CD14-positive monocyte (primary cell): ENCODE data around the gene ZDHHC7. TPM values are rescaled to one million over a fixed set of nuclear protein-coding genes. Genes with fewer than 3 reads are reported as not detected.

Experiments
- DNase-seq, 3 donors: peaks; one replicate each; pipeline ENCODE4 v3.0.0-alpha.2; 2011 to 2022
- H2AFZ ChIP-seq: 2 replicates; pipeline ENCODE4 v1.6.0; 2012; ENCODE audit warnings: mild to moderate bottlenecking, low read depth, low read length, inconsistent platforms; ENCODE audit not compliant: insufficient read depth, poor library complexity, severe bottlenecking
- H3K27ac ChIP-seq, 2 donors: 1 replicate in 1 of 2; 2 replicates in 1 of 2; pipeline ENCODE4 v1.5.1; 2012 to 2013; ENCODE audit warnings: low read length in 2 of 2, control low read depth in 1 of 2, inconsistent platforms in 1 of 2, low read depth in 1 of 2, mild to moderate bottlenecking in 1 of 2
- H3K27me3 ChIP-seq, 2 donors: one replicate each; pipeline versions ENCODE4 v1.6.0 to v1.6.1; 2011 to 2013; ENCODE audit warnings: low read length in 2 of 2; ENCODE audit not compliant: control insufficient read depth in 2 of 2, insufficient read depth in 2 of 2
- H3K36me3 ChIP-seq, 2 donors: replicated peaks in 1 of 2; 1 replicate in 1 of 2; 2 replicates in 1 of 2; pipeline versions ENCODE4 v1.5.1 to v1.6.1; 2012 to 2013; ENCODE audit warnings: low read length in 2 of 2, control low read depth in 1 of 2, inconsistent platforms in 1 of 2, mild to moderate bottlenecking in 1 of 2; ENCODE audit not compliant: insufficient read depth in 2 of 2, control insufficient read depth in 1 of 2
- H3K4me1 ChIP-seq, 2 donors: 1 replicate in 1 of 2; 2 replicates in 1 of 2; pipeline versions ENCODE4 v1.5.1 to v1.6.1; 2012 to 2013; ENCODE audit warnings: low read length in 2 of 2, control low read depth in 1 of 2, inconsistent platforms in 1 of 2, mild to moderate bottlenecking in 1 of 2, moderate library complexity in 1 of 2; ENCODE audit not compliant: insufficient read depth in 2 of 2, control insufficient read depth in 1 of 2
- H3K4me2 ChIP-seq: replicated peaks from 2 replicates; pipeline ENCODE3; 2012; ENCODE audit warnings: low read length, moderate library complexity, mild to moderate bottlenecking; ENCODE audit not compliant: poor library complexity, severe bottlenecking; ENCODE audit errors: extremely low read depth
- H3K4me3 ChIP-seq, 3 experiments: fragments of 200-600 bp in 1 of 3; sonication (generic) in 1 of 3; replicated peaks in 1 of 3; 1 replicate in 2 of 3; 2 replicates in 1 of 3; pipeline ENCODE4 v1.5.1; 2011 to 2013; ENCODE audit warnings: low read length in 3 of 3, mild to moderate bottlenecking in 3 of 3, control low read depth in 2 of 3, low read depth in 2 of 3, inconsistent platforms in 1 of 3, moderate library complexity in 1 of 3
- H3K79me2 ChIP-seq: 2 replicates; pipeline ENCODE4 v1.6.0; 2012; ENCODE audit warnings: mild to moderate bottlenecking, control low read depth, inconsistent platforms, low read length, moderate library complexity; ENCODE audit not compliant: insufficient read depth
- H3K9ac ChIP-seq: 2 replicates; pipeline ENCODE4 v1.6.0; 2017; ENCODE audit warnings: low read length, mild to moderate bottlenecking; ENCODE audit not compliant: insufficient read depth, poor library complexity, severe bottlenecking
- H3K9me3 ChIP-seq, 2 donors: replicated peaks in 1 of 2; 1 replicate in 1 of 2; 2 replicates in 1 of 2; pipeline versions ENCODE4 v1.5.1 to v1.6.1; 2012 to 2013; ENCODE audit warnings: low read length in 2 of 2, control low read depth in 1 of 2; ENCODE audit not compliant: control insufficient read depth in 1 of 2, insufficient read depth in 1 of 2
- H4K20me1 ChIP-seq: 2 replicates; pipeline ENCODE4 v1.6.0; 2012; ENCODE audit warnings: mild to moderate bottlenecking, low read length, control low read depth, moderate library complexity; ENCODE audit not compliant: insufficient read depth
- H3K27ac Mint-ChIP-seq, 7 donors: one replicate each; pipeline ENCODE4 v1.8.0; 2020; ENCODE audit warnings: mild to moderate bottlenecking in 7 of 7, mixed read lengths in 7 of 7, moderate library complexity in 6 of 7, inconsistent platforms in 2 of 7
- H3K27me3 Mint-ChIP-seq, 3 donors: one replicate each; pipeline ENCODE4 v1.8.0; 2021 to 2022; ENCODE audit warnings: low read depth in 3 of 3, mild to moderate bottlenecking in 3 of 3, mixed read lengths in 3 of 3, moderate library complexity in 3 of 3, inconsistent platforms in 1 of 3
- H3K36me3 Mint-ChIP-seq, 2 donors: one replicate each; pipeline ENCODE4 v1.8.0; 2020; ENCODE audit warnings: mixed read lengths in 2 of 2, inconsistent platforms in 1 of 2, mild to moderate bottlenecking in 1 of 2
- H3K4me1 Mint-ChIP-seq: one replicate; pipeline ENCODE4 v1.8.0; 2020; ENCODE audit warnings: mild to moderate bottlenecking, mixed read lengths
- H3K4me3 Mint-ChIP-seq, 2 donors: one replicate each; pipeline ENCODE4 v1.8.0; 2020; ENCODE audit warnings: mild to moderate bottlenecking in 2 of 2, mixed read lengths in 2 of 2, moderate library complexity in 1 of 2
- H3K9me3 Mint-ChIP-seq, 7 donors: one replicate each; pipeline ENCODE4 v1.8.0; 2020 to 2022; ENCODE audit warnings: mixed read lengths in 7 of 7, mild to moderate bottlenecking in 6 of 7, moderate library complexity in 6 of 7, inconsistent platforms in 2 of 7
- CTCF ChIP-seq: fragments of 200-600 bp; IDR thresholded peaks from one replicate; pipeline ENCODE4 v1.8.0; 2022; ENCODE audit warnings: antibody characterized with exemption, mild to moderate bottlenecking
- WGBS: methylation state at CpG from one replicate; pipeline ENCODE4 v1.1.5; 2013; ENCODE audit warnings: missing lambda C conversion rate; ENCODE audit not compliant: insufficient coverage; 5-methylcytosine and 5-hydroxymethylcytosine counted together
- intact Hi-C, 2 donors: fragments of 100-400 bp; cut with micrococcal nuclease; formaldehyde crosslinking; loops; one replicate each; pipeline versions ENCODE4 v1.15.0 to v1.15.1; 2023
- polyA plus RNA-seq, 3 donors: library from polyadenylated mRNA; depleted of rRNA in 1 of 3; unstranded in 2 of 3; stranded (reverse) in 1 of 3; fragments of 300-500 nt in 2 of 3; fragments of >200 nt in 1 of 3; fragmentation: Illumina TruSeq in 2 of 3; gene quantifications; 1 replicate in 2 of 3; 2 replicates in 1 of 3; pipeline ENCODE4 v1.2.3, GENCODE V29; 2012 to 2021

The ZDHHC7 gene
- polyA plus RNA-seq, 3 donors, result 99.7 to 189 (median 129) TPM

DNA sequence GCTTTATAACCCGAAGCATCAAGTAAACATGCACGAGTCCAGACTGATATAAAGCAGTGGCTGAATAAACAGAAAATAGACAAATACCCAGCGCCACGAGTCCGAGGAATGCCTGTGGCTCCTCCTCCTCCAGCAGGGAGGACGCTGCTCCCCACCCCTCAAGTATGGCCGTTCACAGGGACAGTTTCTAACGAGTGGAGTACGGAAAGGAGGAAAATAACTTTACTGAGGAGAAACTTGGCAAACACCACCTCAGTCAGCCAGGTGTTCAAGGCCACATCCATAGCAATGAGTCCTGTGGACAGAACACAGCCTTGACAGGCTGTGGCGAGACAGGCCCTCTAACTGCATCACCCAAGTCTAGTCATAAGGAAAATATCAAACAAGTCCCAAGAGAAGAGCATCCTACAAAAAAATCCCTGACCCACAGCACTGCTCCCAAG lies 9.2 kb downstream of the ZDHHC7 start:
- peaks cover 100% of the 10 kb centered on the region for H3K79me2 ChIP-seq
- peak overlapping the region; percentile 89 to 99 (median 98) for H3K27ac Mint-ChIP-seq
- intact Hi-C loops, result no loop called here
- DNase-seq, result no peak
- 90% methylated on average over 7 of the region's 10 CpGs for WGBS
- no peaks in the 10 kb centered on the region for H3K9me3 Mint-ChIP-seq
- H3K9ac ChIP-seq, result peak overlapping the region; percentile 67
- H3K4me1 ChIP-seq, result peaks cover 83 to 100% of the 10 kb centered on the region in 2 donors
- peak overlapping the region; percentile 68 for H3K4me2 ChIP-seq
- peaks cover 9% of the 10 kb centered on the region for H4K20me1 ChIP-seq
- H3K4me3 Mint-ChIP-seq, result peak overlapping the region; percentile 74 to 85
- peaks cover 56 to 70% of the 10 kb centered on the region in 2 donors for H3K36me3 Mint-ChIP-seq
- peak overlapping the region; percentile 32 to 71 (median 46) for H3K4me3 ChIP-seq
- H3K27me3 ChIP-seq, result no peaks in the 10 kb centered on the region
- no peaks in the 10 kb centered on the region for H3K9me3 ChIP-seq
- peaks cover 14 to 48% of the 10 kb centered on the region in 2 donors for H3K36me3 ChIP-seq
- H3K27ac ChIP-seq, result peak overlapping the region; percentile 88 to 91
- H3K4me1 Mint-ChIP-seq, result peaks cover 86% of the 10 kb centered on the region
- no peak for TF ChIP-seq CTCF
- peaks cover 0 to 3% (median 0%) of the 10 kb centered on the region in 3 donors for H3K27me3 Mint-ChIP-seq
- no peak overlapping the region for H2AFZ ChIP-seq

- Histone ChIP-seq H3K9ac (no peak overlapping the region), H3K4me3 (no peak overlapping the region), H4K20me1 (peaks cover 9% of the 10 kb centered on the region), H2AFZ (no peak overlapping the region), H3K27me3 (no peaks in the 10 kb centered on the region), H3K27ac (peak overlapping the region in 1 of 2 donors; percentile 91), H3K4me2 (no peak overlapping the region), H3K4me1 (peaks cover 82 to 100% of the 10 kb centered on the region in 2 donors), H3K9me3 (no peaks in the 10 kb centered on the region), H3K79me2 (peaks cover 99% of the 10 kb centered on the region), H3K36me3 (peaks cover 14 to 44% of the 10 kb centered on the region in 2 donors)
- Mint-ChIP-seq H3K27ac (peak overlapping the region in 5 of 7 donors; percentile 6 to 87 (median 80)), H3K4me1 (peaks cover 89% of the 10 kb centered on the region), H3K9me3 (no peaks in the 10 kb centered on the region), H3K36me3 (peaks cover 64 to 71% of the 10 kb centered on the region in 2 donors), H3K27me3 (peaks cover 0 to 3% (median 0%) of the 10 kb centered on the region in 3 donors), H3K4me3 (no peak overlapping the region)
- no peak for DNase-seq
- WGBS, result 95% methylated on average over 9 of the region's 11 CpGs
- intact Hi-C loops, result no loop called here
- no peak for TF ChIP-seq CTCF
These were observed 11.4 kb downstream of the ZDHHC7 start for GRCh38 chr16:84999857-85000480.
